Epithelial cell of esophagus (primary cell): ENCODE data around the gene STAT5A.
"Not testable (repeated sequence)": the region's sequence is repeated elsewhere in the genome, so short reads cannot be mapped to it uniquely, and the experiment has no call there.

Experiments used
- DNase-seq: peaks from one replicate; pipeline ENCODE4 v3.0.0; 2010; ENCODE audit warnings: low read depth
- H3K4me3 ChIP-seq: 2 replicates; pipeline ENCODE4 v1.5.1; 2011; ENCODE audit warnings: mild to moderate bottlenecking, low read length, control low read depth
- TF ChIP-seq, protein P1 (sequence below): IDR thresholded peaks from 2 replicates; pipeline ENCODE4 v1.5.1; 2011; ENCODE audit warnings: low read depth, mild to moderate bottlenecking, low read length, control low read depth, inconsistent platforms; ENCODE audit not compliant: insufficient read depth; ENCODE audit errors: missing control alignments

STAT5A gene

DNA sequence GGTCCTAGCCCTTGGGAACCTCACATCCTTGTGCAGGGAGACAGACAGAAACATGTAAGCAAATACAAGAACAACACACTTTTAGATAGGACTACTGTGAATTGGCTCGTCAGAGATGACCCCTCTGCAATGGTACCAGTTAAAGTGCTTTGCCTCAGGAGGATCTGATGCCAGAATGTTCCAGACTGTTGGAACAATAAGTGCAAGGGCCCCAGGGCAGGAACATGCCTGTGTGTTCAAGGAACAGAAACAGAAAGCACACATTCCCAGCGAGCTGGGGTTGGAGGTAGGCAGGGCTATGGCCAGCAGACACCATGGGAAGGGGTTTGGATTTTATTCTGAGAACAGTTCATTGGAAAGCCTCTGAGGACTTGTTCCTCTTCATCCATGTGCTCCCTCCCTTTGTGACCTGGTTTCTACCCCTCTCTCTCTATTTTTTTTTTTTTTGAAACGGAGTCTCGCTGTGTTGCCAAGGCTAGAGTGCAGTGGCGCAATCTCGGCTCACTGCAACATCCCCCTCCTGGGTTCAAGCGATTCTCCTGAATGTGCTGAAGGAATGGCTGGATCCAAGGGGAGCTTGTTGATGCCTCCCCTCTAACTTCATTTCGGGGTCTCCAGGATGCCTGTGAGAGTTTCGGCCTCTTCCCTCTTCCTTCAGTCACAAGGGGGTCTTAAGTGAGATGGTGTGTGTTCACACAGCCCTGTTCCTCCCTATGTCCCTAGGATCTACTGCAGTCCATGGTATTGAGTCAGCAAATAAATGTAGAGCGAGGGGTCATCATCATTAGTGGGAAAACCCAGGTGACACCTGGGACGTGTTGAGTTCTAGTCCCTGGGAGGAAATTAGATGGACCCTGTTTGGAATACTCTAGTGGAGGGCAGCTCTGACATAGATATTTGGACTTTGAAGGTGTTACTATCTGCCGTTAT lies 6.4 kb downstream of the STAT5A start:
- no peak for DNase-seq
- H3K4me3 ChIP-seq: no peak overlapping the region
- TF ChIP-seq, protein P1, sequence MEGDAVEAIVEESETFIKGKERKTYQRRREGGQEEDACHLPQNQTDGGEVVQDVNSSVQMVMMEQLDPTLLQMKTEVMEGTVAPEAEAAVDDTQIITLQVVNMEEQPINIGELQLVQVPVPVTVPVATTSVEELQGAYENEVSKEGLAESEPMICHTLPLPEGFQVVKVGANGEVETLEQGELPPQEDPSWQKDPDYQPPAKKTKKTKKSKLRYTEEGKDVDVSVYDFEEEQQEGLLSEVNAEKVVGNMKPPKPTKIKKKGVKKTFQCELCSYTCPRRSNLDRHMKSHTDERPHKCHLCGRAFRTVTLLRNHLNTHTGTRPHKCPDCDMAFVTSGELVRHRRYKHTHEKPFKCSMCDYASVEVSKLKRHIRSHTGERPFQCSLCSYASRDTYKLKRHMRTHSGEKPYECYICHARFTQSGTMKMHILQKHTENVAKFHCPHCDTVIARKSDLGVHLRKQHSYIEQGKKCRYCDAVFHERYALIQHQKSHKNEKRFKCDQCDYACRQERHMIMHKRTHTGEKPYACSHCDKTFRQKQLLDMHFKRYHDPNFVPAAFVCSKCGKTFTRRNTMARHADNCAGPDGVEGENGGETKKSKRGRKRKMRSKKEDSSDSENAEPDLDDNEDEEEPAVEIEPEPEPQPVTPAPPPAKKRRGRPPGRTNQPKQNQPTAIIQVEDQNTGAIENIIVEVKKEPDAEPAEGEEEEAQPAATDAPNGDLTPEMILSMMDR: no peak

DNA sequence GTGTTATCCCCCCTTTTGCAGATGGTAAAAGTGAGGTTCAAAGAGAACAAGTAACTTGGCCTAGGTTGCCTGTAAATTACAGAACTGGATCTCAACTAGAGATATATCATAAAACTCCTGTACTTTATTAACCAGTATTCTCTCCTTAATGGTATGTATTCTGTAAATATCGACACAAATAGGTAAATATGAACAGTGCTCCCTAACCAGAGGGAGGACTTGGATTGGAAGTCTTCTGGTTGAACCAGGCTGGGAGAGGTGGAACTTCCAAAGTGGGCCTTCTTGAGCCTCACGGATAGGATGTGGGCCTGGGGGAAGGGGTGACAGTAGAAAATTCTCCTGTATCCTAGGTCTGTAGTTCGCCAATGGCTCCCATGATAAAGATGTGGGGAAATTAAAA lies 7.7 kb downstream of the STAT5A start:
- TF ChIP-seq, protein P1: no peak
- no peak overlapping the region for H3K4me3 ChIP-seq
- no peak for DNase-seq

DNA sequence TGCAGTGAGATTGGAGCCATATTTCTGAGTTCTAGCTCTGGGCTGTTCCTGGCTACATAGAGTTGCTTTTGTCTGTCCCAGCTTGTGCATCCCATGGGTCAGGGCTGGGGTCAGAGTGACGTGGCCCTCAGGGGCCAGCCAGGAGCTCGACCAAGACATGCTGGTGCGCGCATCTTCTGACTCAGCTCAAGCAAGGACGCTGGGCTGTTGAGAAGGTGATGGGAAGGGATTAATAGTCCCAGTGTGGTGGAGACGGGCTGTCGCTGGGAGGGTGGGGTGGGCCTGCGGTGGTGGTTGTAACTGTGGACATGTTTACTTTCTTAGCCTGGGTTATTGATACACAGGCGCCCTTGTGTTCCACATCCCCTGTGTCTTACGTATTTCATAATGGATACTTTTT lies 9.5 kb downstream of the STAT5A start:
- H3K4me3 ChIP-seq, DNase-seq: not testable (repeated sequence)

DNA sequence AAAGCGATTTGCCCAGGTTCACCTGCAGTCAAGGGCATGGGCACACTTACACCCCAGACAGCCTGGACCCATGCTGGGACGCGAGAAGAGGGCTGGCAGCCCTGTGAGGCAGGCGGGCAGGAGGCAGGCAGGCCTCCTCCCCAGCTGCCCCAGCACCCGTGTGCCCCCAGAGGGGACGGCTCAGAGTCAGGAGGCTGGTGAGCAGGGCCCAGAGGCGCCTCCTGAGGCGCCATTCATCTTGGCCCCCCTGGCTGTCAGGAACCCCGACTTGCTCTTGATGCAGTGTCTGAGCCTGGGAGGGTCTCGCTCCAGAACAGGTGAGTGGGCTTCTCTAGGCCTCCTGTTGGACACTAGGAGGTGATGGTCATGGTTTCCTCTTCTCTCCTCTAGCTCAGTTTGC lies 11.1 kb downstream of the STAT5A start:
- not testable (repeated sequence) for H3K4me3 ChIP-seq, DNase-seq

DNA sequence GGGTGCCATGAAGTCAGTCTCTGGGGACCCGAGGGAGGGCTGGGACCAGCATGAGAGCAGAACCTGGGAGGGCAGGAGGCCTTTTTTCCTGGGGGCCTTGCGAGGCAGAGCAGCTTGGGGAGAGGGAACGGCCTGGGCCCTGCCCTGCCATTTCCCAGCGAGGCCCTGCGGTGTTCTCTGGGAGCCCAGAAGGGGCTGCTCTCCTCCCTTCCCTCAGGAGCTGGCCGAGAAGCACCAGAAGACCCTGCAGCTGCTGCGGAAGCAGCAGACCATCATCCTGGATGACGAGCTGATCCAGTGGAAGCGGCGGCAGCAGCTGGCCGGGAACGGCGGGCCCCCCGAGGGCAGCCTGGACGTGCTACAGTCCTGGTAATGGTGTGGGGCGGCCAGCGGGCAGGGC lies 11.6 kb downstream of the STAT5A start:
- DNase-seq, H3K4me3 ChIP-seq: not testable (repeated sequence)

DNA sequence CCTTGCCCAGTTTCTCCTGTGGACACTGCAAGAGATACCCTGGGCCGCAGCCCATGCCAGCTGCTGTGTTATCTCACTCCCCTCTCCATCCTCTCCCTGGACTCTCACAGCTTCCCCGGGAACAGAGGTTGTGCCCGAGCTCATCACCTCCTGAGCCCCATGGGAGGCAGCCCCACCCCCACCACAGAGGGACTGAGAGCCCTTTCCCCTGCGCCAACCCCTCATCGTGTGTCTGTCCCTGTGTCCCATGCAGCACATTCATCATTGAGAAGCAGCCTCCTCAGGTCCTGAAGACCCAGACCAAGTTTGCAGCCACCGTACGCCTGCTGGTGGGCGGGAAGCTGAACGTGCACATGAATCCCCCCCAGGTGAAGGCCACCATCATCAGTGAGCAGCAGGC lies 12.7 kb downstream of the STAT5A start:
- no peak overlapping the region for H3K4me3 ChIP-seq
- no peak for DNase-seq
- TF ChIP-seq, protein P1: no peak

DNA sequence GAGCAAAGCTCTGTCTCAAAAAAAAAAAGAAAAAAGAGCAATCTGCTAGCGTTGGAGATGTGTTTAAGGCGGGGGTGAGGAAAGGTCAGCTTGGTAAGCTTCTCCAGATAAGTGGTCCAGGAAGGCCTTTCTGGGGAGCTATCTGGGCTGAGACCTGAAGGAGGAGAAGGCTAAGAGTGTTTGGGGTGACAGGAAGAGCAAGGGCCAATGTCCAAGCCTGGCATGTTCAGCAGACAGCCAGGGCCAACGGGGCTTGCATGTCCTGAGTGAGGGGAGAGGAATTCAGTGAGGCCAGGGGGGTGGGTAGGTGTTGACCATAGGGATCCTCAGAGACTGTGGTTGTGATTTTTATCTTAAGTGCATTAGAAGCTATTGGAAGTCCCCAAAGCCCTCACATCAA lies 15.4 kb downstream of the STAT5A start:
- no peak for DNase-seq
- H3K4me3 ChIP-seq: no peak overlapping the region
- TF ChIP-seq, protein P1: no peak

DNA sequence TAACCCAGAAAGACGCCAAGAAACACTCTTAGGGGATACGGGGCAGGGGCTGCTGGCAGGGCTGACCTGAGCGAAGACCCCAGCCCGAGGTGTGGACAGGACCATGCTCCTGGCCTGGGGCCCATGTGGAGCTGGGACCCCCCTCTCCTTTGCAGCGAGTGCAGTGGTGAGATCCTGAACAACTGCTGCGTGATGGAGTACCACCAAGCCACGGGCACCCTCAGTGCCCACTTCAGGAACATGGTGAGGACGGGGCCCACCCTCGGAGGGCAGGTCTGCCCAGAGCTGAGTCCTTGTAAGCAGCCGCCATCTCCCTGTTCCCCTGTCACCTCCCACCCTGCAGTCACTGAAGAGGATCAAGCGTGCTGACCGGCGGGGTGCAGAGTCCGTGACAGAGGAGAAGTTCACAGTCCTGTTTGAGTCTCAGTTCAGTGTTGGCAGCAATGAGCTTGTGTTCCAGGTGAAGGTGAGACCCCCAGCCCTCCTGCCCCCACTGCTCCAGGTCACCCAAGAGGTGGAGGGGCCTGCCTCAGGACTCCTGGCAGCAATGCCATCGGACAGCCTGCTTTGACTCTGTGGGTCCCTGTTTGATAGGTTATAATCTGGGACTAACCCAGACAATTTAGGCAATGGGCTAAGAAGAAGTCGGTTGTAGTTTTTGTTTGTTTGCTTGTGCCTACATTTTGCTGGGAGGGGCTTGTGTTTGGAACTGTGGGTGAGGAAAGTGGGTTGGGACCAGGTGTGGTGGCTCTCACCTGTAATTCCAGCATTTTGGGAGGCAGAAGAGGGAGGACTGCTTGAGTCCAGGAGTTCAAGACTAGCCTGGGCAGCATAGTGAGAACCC lies 16.1 kb downstream of the STAT5A start:
- TF ChIP-seq, protein P1: no peak
- H3K4me3 ChIP-seq: no peak overlapping the region
- DNase-seq: no peak

DNA sequence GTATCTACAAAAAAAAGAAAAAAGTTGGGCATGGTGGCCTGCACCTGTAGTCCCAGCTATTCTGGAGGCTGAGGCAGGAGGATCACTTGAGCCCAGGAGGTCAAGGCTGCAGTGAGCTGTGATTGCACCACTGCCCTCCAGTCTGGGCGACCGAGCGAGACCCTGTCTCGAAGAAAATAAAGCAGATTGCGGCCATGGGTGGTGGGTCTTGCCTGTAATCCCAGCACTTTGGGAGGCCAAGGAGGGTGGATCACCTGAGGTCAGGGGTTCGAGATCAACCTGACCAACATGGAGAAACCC lies 16.7 kb downstream of the STAT5A start:
- H3K4me3 ChIP-seq, DNase-seq: not testable (repeated sequence)
